Measurements from ENCODE around the gene TULP4.
"Not testable (repeated sequence)": the region's sequence is repeated elsewhere in the genome, so short reads cannot be mapped to it uniquely, and the experiment has no call there.

TULP4 gene

GRCh38 chr6:158397578-158397977, 85.3 kb downstream of the TULP4 start:
- no peak for DNase-seq

GRCh38 chr6:158398252-158399024, 86.2 kb downstream of the TULP4 start:
- no peak for DNase-seq

DNA sequence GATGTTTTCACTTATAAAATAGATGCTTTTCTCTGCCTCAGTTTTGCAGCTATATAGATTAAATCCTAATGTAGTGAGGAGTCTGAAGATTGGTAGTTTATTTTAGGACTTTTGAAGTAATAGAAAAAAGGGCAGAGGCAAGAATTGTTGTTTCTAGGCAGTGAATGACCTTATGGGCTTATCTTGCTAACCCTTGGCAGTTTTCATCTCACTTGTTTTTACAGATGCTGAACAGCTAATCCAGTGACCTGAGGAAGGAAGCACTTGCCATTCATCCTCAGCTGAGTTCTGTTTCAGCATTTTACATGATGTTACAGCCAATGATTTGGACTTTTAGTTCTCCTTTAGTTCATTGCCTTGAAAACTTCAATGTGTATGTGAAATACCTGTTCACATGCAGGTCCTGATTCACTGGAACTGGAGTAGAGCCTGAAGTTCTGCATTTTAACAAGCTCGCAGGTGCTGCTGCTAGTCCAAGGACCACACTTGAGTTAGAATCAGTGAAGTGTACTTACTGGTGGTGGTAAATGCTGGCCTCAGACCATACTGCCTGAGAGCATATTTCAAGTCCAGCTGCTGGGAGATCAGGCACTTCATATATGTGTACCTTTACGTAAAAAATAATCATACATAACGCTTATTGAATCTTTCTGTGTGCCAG, 86.9 kb downstream of the TULP4 start:
- DNase-seq = no peak

- no peak for DNase-seq
These were observed 89.9 kb downstream of the TULP4 start for GRCh38 chr6:158402184-158402583.

DNA sequence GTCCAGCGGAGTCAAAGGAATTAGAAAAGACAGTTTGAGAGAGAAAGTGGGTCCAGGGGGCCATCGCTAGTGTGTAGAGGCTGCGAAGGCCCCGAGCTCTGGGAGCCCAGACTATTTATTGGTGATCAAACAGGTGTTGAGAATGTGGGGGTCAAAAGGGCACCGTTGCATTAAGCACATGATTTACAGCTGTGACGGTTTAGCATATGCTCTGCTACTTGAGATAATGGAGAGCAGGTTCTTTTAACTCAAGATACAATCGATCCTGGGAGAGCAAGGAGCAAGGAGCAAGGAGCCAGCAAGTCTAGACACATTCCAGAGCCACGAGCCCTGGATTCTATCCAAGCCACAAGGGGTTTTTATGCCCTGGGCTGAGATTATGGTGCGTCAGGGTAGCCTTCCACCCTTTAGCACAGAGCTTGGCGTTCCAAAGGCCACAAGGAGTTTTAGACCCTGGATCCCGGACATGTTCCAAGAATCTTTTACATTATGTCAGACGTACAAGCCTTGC, 93.1 kb downstream of the TULP4 start:
- DNase-seq = not testable (repeated sequence)

- no peak for DNase-seq
These were observed 93.7 kb downstream of the TULP4 start for GRCh38 chr6:158405933-158406332.

DNA sequence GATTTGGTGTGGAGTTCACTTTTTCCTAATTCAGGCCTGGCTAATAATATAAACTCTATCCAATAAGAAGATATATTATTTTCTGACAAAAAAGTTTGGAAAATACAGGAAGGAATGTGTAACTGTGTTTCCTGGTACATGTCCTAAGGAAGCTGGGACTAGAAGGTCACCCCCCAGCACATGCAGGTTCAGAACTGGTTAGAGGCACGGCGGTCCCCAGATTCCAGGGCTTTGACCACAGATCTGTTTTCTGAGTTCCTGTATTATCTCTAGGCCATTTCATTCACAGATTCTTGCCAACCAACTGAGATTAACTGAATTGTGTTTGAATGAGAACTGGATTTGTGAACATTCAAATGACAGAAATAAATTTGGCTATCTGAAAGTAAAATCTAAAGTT, 94.5 kb downstream of the TULP4 start:
- DNase-seq = no peak

DNA sequence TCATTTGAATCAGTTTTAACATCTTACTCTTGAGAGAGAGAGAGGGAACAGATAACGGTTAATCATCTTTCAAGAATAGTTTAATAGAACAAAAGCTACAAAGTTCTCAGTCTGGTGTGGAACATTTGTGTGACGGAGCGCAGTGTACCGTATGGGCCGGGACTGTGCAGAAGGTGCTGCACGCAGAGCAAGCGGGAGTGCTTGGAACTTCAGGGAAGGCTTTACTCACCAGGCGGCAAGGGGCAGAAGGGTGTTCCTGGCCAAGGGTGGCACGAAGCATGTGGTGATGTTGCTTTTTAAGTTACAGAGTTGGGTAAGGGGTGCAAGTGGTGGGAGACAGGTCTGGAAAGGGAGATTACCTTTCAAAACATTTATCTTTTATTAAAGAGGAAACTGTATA, 95.7 kb downstream of the TULP4 start:
- DNase-seq = no peak

- no peak for DNase-seq
These were observed 96.4 kb downstream of the TULP4 start for GRCh38 chr6:158408552-158409130.

GRCh38 chr6:158409451-158409850, 97.2 kb downstream of the TULP4 start:
- no peak for DNase-seq

GRCh38 chr6:158410784-158411183, 98.5 kb downstream of the TULP4 start:
- DNase-seq = no peak

DNA sequence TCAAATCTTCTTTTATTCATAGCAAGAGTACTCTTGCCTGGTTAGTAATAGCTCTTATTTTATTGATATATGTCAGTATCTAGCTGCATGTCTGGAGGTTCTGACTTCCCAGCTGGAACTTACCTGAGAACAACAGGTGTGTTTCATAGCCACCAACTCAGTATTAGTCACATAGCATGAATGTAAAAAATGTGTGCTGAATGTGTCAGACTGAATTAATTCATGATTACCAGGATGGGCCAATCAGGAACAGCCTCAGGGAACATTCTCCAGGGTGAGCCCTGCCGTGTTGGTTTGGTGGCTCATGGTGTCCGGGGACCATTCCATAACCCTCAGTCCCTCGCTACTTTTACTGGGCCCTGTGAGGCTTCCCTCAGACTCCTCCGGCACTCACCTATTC, 99.7 kb downstream of the TULP4 start:
- DNase-seq = no peak

DNA sequence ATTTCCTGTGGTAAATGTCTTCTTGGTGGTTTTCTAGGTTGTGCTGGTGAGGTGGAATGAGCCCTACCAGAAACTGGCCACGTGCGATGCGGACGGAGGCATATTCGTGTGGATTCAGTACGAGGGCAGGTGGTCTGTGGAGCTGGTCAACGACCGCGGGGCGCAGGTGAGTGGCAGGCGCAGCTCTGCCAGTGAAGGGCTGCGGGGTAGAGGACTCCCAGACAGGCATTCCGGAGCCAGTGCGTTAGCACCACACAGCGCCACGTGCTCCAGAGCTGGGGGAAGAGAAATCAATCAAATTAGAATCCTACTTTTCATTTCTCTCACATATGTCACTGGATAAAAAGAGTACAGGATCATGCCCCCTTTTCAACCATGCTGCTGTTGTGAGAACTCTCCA, 100.8 kb downstream of the TULP4 start:
- no peak for DNase-seq

DNA sequence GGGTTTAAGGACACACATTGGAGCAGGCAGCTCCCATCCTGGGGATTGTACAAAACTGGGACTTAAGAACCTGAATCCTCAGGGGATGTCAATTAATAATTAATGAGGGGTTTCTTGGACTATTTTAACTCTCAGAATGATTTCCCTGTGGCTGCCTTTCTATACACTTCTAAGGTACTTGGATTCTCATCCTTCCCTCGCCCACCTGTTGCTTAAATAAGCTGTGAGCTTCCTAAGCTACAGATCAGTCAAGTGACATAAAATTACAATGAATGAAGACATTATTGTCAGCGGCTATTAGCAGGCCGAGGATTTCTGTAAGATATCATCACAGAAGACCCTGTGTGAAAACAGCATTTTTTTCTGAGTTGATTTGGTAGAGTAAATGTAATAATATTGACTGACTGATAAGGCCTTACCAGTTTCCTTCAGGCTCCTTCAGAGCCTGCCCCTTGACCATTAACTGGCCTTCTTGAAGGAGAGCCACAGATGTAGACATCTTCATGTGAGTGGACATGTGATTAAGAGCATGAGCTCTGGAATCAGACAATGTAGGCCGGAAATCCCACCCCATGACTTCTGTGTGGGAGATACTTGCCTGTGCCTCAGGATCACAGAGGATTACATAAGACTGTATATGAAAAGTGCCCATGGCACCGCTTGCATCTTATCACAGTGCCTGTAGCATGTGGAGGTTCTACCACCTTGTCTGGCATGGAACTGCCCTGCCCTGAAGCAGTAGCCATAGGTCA, 101.7 kb downstream of the TULP4 start:
- no peak for DNase-seq

DNA sequence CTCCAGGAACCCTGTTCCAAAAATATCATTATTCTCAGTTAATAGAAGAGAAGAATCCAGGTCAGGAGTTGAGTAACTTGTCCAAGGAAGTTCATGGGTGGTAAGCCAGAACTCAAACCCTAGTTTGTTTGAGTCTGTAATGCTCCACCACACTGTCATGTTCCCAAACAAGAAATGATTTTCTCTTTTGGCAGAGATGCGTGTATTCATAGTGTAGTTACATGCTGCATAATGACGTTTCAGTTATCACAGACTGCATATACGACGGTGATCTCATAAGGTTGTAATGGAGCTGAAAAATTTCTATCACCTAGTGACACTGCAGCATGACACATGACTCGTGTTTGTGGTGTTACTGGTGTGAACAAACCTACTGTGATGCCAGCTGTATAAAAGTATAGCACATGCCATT, 102.6 kb downstream of the TULP4 start:
- no peak for DNase-seq

DNA sequence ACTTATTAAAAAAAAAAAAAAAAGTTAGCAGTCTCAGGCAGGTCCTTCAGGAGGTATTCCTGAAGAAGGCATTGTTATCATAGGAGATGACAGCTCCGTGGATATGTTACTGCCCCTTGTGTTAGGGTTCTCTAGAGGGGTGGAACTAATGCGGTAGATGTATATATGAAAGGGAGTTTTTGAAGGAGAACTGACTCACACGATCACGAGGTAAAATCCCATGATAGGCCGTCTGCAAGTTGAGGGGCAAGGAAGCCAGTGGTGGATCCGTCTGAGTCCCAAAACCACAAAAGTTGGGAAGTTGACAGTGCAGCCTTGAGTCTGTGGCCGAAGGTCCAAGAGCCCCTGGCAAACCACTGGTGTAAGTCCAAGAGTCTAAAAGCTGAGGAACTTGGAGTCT, 103.4 kb downstream of the TULP4 start:
- DNase-seq = no peak

DNA sequence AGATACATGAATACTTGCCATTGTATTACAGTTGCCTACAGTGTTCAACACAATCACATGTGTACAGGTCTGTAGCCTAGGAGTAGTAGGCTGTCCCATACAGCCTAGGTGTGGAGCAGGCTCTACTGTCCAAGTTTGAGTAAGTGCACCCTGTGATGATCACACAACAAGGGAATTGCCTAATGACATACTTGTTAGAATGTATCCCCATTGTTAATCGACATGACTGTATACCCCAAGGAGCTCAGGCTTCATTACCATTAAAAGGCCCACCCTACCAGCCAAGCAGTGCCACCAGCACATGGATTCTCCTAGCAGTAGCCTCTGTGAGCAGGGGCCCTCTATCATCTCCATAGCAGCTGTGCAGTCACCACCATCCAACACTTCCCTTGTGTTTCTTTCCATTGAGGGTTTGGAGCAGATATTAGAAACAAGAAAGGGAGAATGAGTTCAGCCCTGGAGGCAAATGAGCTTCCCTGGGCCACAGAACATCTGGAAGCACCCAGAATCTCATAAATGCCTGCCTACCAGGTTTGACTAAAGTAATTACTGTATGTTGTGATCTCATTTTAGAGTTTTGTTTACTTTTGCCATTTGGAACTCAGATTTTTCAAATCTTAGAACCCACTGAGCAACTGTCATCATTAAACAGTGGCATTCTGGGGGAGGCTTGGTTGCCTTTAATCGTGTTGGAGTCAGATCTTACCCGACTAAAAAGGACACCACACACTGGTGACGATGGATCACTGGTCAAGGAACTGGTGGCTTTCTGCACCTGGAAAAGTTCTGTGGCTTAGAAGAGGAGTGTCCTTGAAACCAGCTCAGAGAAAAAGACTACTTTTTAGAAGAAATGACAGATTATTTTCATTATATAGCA, 104.9 kb downstream of the TULP4 start:
- DNase-seq = no peak

GRCh38 chr6:158417760-158418098, 105.5 kb downstream of the TULP4 start:
- DNase-seq = no peak

DNA sequence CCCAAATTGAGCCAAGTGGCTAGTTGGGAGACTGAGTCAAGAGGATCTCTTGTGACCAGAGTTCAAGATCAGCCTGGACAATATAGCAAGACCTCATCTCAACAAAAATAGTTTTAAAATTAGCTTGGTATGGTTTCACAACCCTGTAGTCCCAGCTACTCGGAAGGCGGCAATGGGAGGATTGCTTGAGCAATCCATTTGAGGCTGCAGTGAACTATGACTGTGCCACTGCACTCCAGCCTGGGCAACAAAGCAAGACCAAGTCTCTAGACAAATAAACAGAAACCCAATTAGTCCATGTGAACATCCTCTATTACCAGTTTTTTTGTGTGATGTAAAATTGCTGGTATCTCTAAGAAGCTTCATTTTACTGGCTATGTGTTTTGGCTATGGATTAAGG, 106.2 kb downstream of the TULP4 start:
- no peak for DNase-seq

GRCh38 chr6:158419339-158419909, 107.2 kb downstream of the TULP4 start:
- no peak for DNase-seq

DNA sequence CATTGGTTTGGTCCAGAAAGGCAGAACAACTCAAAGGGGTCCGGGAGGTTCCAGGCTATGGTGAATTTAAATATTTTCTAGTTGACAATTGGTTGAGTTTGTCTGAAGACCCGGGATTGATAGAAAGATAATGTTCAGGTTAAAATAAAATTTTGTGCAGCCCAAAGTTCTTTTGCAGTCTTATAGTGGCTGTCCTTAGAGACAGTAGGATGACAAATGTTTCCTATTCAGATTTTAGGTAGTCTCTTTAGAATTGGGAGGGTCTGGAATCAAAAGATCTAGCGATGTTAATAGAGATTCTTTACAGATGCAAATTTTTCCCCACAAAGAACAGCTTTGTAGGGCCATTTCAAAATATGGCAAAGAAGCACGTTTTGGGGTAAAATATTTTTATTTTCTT, 109.1 kb downstream of the TULP4 start:
- DNase-seq = no peak

DNA sequence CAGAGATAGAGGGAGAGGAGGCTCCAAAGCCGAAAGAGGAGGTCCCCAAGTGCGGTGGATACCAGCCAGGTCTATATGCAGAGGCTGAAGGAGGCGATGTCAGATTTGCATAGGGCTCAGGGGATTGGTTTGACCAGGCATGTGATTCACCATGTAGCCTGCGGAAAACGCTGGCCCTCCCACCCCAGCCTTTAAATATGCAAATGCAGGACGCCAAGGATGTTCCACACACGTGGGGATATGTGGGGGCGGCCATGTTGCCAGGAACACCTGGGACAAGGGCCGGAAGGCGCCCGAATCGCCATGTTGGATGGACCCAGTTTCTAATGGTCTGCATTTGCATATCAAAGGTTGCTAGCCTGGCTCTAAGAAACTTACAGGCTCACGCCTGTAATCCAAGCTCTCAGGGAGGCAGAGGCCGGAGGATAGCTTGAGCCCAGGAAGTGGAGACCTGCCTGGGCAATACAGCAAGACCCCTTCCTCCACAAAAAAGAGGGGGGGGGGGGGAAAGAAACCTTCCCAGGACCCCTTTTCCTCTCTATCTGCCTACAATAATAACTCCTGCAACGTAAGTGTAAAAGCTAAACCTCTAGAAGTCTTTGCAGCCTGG, 110.5 kb downstream of the TULP4 start:
- no peak for DNase-seq

Measured in CD4-positive, alpha-beta T cell treated with Interleukin-10 for 1 hour (primary cell).